Stimulated activated CD8-positive, alpha-beta memory T cell treated with anti-CD3 and anti-CD28 coated beads, Interleukin-4, amount 100 ng/mL, for 1 hour (primary cell): ENCODE measurements around the gene VAC14.

Experiments used
- DNase-seq, 2 donors: peaks; one replicate each; pipeline ENCODE4 v3.0.0-alpha.2; 2020; ENCODE audit warnings: low read depth in 2 of 2, low spot score in 1 of 2

The VAC14 gene

GRCh38 chr16:70694088-70694867, 106.7 kb downstream of the VAC14 start:
- no peak for DNase-seq

- no peak for DNase-seq
Observed at GRCh38 chr16:70692873-70693671, 107.9 kb downstream of the VAC14 start.

- no peak for DNase-seq
Observed at GRCh38 chr16:70692130-70692872, 108.7 kb downstream of the VAC14 start.

- DNase-seq: no peak
Observed at GRCh38 chr16:70691223-70692129, 109.5 kb downstream of the VAC14 start.

GRCh38 chr16:70689970-70690891, 110.7 kb downstream of the VAC14 start:
- no peak for DNase-seq

- DNase-seq: no peak
Observed at GRCh38 chr16:70689035-70689969, 111.7 kb downstream of the VAC14 start.

- no peak for DNase-seq
Observed at GRCh38 chr16:70688246-70688742, 112.7 kb downstream of the VAC14 start.

GRCh38 chr16:70687671-70688245, 113.2 kb downstream of the VAC14 start:
- no peak for DNase-seq

- DNase-seq: no peak
Observed at GRCh38 chr16:70687102-70687511, 113.9 kb downstream of the VAC14 start.

- DNase-seq: no peak
Observed at GRCh38 chr16:70686376-70687101, 114.4 kb downstream of the VAC14 start.

GRCh38 chr16:70685938-70686375, 115.0 kb downstream of the VAC14 start, which contains the start of gene MTSS2:
Gene MTSS2 (minus strand): TSS chr16:70686053. CDS start chr16:70685791, 262 bp downstream.
- no peak for DNase-seq

GRCh38 chr16:70685061-70685937, 115.7 kb downstream of the VAC14 start:
- no peak for DNase-seq

GRCh38 chr16:70684146-70685060, 116.6 kb downstream of the VAC14 start:
- DNase-seq: no peak

GRCh38 chr16:70683146-70683944, 117.6 kb downstream of the VAC14 start:
- DNase-seq: no peak
